GM12875 (cell line): ENCODE measurements around the gene PTPRG.

ENCODE experiments used
- H3K4me3 ChIP-seq: one replicate; pipeline ENCODE4 v1.5.1; 2011; ENCODE audit warnings: low read depth, low read length, control low read depth
- TF ChIP-seq, protein P1 (sequence below): IDR thresholded peaks from 2 replicates; pipeline ENCODE4 v1.5.1; 2011; ENCODE audit warnings: low read depth, mild to moderate bottlenecking, control low read depth, inconsistent platforms, low read length, moderate library complexity, borderline replicate concordance; ENCODE audit not compliant: insufficient read depth

PTPRG gene

DNA sequence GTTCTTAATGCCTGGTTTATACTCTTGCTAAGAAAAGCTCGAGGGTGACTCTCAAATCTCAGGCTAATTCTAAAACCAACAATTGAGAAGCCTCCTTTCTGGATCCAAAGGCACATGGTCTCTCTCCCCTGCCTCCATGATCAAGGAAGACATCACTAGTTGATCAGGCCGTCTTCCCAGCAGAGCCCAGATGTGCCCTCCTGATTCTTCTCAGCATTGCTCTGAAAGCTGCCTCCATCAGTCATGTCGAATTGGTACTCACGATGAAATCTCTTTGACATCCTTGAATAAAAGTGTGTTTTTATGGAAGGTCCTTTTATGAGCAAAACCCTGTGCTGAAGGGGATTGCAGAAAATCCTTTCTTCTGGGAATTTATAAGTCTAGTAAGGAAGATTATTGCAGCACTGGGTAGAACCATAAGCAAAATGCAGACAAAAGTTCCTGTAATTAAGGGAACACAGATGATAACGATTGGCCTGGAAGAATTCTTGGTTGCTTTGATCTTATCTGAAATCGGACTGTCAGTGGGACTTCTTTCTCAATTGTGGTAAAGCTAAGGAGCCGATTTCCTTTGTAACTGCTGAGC is 345.9 kb downstream of the PTPRG start:
- TF ChIP-seq, protein P1, sequence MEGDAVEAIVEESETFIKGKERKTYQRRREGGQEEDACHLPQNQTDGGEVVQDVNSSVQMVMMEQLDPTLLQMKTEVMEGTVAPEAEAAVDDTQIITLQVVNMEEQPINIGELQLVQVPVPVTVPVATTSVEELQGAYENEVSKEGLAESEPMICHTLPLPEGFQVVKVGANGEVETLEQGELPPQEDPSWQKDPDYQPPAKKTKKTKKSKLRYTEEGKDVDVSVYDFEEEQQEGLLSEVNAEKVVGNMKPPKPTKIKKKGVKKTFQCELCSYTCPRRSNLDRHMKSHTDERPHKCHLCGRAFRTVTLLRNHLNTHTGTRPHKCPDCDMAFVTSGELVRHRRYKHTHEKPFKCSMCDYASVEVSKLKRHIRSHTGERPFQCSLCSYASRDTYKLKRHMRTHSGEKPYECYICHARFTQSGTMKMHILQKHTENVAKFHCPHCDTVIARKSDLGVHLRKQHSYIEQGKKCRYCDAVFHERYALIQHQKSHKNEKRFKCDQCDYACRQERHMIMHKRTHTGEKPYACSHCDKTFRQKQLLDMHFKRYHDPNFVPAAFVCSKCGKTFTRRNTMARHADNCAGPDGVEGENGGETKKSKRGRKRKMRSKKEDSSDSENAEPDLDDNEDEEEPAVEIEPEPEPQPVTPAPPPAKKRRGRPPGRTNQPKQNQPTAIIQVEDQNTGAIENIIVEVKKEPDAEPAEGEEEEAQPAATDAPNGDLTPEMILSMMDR, result no peak
- H3K4me3 ChIP-seq, result no peak overlapping the region

DNA sequence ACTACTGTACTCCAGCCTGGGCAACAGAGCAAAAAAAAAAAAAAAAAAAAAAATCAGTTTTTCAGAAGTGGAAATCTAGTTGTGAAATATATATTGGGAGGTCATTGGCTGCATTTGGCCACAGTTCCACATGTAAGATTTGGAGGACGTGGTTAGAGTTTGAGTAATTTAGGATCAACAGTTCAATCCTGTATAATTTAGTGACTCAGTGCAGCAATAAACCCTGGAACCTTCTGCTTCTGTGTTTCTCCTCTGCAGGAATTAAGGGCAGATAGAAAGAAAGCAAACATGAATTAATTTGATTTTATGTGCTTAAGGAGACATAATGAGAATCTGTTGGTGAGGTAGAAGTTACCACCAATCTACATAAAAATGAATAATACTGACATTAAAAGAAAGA is 347.0 kb downstream of the PTPRG start:
- H3K4me3 ChIP-seq, result no peak overlapping the region
- TF ChIP-seq, protein P1, result no peak

GRCh38 chr3:61910732-61911131 is 349.4 kb downstream of the PTPRG start:
- TF ChIP-seq, protein P1, result no peak
- no peak overlapping the region for H3K4me3 ChIP-seq

DNA sequence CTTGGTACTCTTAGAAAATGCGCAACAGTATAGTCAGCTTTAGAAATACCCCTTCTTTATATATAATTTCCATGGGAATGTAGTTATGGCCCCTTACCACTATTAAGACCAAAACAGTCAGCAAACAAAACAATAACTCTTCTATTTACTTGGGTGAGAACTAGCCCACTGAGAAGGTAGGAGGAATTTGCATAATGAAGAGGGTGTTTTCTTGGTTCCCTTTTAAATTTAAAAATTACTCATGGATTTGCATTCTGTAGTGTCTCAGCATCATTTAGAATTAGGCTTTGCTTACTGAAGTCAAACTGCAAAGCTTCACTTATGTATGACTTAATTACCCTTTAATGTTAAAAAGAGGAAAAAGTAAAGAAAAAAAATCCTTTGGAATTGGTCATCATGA is 350.8 kb downstream of the PTPRG start:
- TF ChIP-seq, protein P1, result no peak
- no peak overlapping the region for H3K4me3 ChIP-seq

DNA sequence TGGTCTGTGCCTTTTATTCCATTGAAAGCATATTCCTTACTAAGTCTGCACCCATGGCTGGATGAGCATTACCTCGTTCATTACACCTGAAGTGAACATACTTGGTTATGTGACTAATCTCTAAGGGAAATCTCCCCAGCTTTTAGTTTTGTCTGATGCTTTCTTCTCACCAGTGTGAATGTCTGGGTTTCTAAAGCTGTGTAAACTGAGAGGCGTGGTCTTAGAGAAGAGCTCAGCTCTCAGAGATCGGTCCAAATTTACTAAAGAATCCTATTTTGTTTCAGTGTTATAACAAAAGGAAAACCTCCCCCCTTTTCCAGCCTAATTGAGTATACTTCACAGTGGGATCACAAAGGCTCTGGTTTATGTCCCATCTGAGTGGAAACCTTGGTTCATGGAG is 352.3 kb downstream of the PTPRG start:
- TF ChIP-seq, protein P1, result no peak
- H3K4me3 ChIP-seq, result no peak overlapping the region

GRCh38 chr3:61914276-61914675 is 352.9 kb downstream of the PTPRG start:
- no peak overlapping the region for H3K4me3 ChIP-seq
- TF ChIP-seq, protein P1, result no peak

- TF ChIP-seq, protein P1, result no peak
- H3K4me3 ChIP-seq, result no peak overlapping the region
Measured at GRCh38 chr3:61915296-61915695, 353.9 kb downstream of the PTPRG start.
